ENCODE measurements around the gene AGRP.

AGRP gene

GRCh38 chr16:67454104-67454503 lies 29.2 kb downstream of the AGRP start:
- ChIA-PET CTCF (interaction anchor here (1.0 kb wide), 2 partner anchors 26 to 27 kb away, joined by 3 to 6 read pairs; no protein-coding TSS in a partner anchor), POLR2A (no interaction called here)
- H3K4me1 ChIP-seq (ENCODE audit: control extremely low read depth in 1 of 4, control insufficient read depth in 4 of 4, insufficient read depth in 4 of 4, low read length in 3 of 4), result peaks cover 0 to under 1% (median 0%) of the 10 kb centered on the region in 4 experiments
- 100% methylated on average over 5 of the region's 5 CpGs for WGBS (ENCODE audit: insufficient coverage)
- H3K4me3 ChIP-seq (ENCODE audit: control insufficient read depth in 1 of 7, extremely low read depth in 1 of 7, insufficient read depth in 4 of 7, low read depth in 2 of 7, low read length in 6 of 7), result no peak overlapping the region
- H3K9me3 ChIP-seq (ENCODE audit: control extremely low read depth in 1 of 5, control insufficient read depth in 4 of 5, insufficient read depth in 2 of 5, low read depth in 1 of 5, low read length in 4 of 5), result no peaks in the 10 kb centered on the region
- DNase-seq, result no peak
- H3K27ac ChIP-seq (ENCODE audit: insufficient read depth in 1 of 2, low read depth in 1 of 2, low read length in 2 of 2, poor library complexity in 1 of 2, severe bottlenecking in 2 of 2), result no peak overlapping the region
- H3K27me3 ChIP-seq (replicated peaks in 2 of 5; ENCODE audit: control insufficient read depth in 4 of 5, insufficient read depth in 5 of 5, low read length in 4 of 5), result no peaks in the 10 kb centered on the region
- peaks cover 2 to 59% (median 22%) of the 10 kb centered on the region in 4 experiments for H3K36me3 ChIP-seq (ENCODE audit: control insufficient read depth in 4 of 4, insufficient read depth in 4 of 4, low read length in 3 of 4)

- ChIA-PET CTCF (interaction anchor here (0.6 to 3.9 kb wide), 9 partner anchors 9 to 121 kb away, joined by 3 to 22 read pairs (median 3); no protein-coding TSS in a partner anchor), POLR2A (interaction anchor here (0.6 kb wide), 2 partner anchors 19 to 605 kb away, joined by 3 read pairs; no protein-coding TSS in a partner anchor)
- no peaks in the 10 kb centered on the region for H3K27me3 ChIP-seq (replicated peaks in 2 of 5; ENCODE audit: control insufficient read depth in 4 of 5, insufficient read depth in 5 of 5, low read length in 4 of 5)
- H3K27ac ChIP-seq (ENCODE audit: insufficient read depth in 1 of 2, low read depth in 1 of 2, low read length in 2 of 2, poor library complexity in 1 of 2, severe bottlenecking in 2 of 2), result no peak overlapping the region
- WGBS (ENCODE audit: insufficient coverage), result 93% methylated on average over 2 of the region's 2 CpGs
- H3K4me1 ChIP-seq (ENCODE audit: control extremely low read depth in 1 of 4, control insufficient read depth in 4 of 4, insufficient read depth in 4 of 4, low read length in 3 of 4), result no peaks in the 10 kb centered on the region
- no peak overlapping the region for H3K4me3 ChIP-seq (ENCODE audit: control insufficient read depth in 1 of 7, extremely low read depth in 1 of 7, insufficient read depth in 4 of 7, low read depth in 2 of 7, low read length in 6 of 7)
- H3K36me3 ChIP-seq (ENCODE audit: control insufficient read depth in 4 of 4, insufficient read depth in 4 of 4, low read length in 3 of 4), result peaks cover 2 to 63% (median 28%) of the 10 kb centered on the region in 4 experiments
- no peaks in the 10 kb centered on the region for H3K9me3 ChIP-seq (ENCODE audit: control extremely low read depth in 1 of 5, control insufficient read depth in 4 of 5, insufficient read depth in 2 of 5, low read depth in 1 of 5, low read length in 4 of 5)
- DNase-seq, result no peak
These were observed 31.5 kb downstream of the AGRP start for GRCh38 chr16:67451704-67452435.

GRCh38 chr16:67451061-67451703 lies 32.2 kb downstream of the AGRP start:
- CTCF ChIA-PET, result interaction anchor here (1.1 to 3.9 kb wide), 8 partner anchors 10 to 69 kb away, joined by 3 to 22 read pairs (median 3); no protein-coding TSS in a partner anchor
- Histone ChIP-seq H3K9me3 (ENCODE audit: control extremely low read depth in 1 of 5, control insufficient read depth in 4 of 5, insufficient read depth in 2 of 5, low read depth in 1 of 5, low read length in 4 of 5) (no peaks in the 10 kb centered on the region), H3K4me1 (ENCODE audit: control extremely low read depth in 1 of 4, control insufficient read depth in 4 of 4, insufficient read depth in 4 of 4, low read length in 3 of 4) (no peaks in the 10 kb centered on the region), H3K27ac (ENCODE audit: insufficient read depth in 1 of 2, low read depth in 1 of 2, low read length in 2 of 2, poor library complexity in 1 of 2, severe bottlenecking in 2 of 2) (no peak overlapping the region), H3K36me3 (ENCODE audit: control insufficient read depth in 4 of 4, insufficient read depth in 4 of 4, low read length in 3 of 4) (peaks cover 2 to 68% (median 28%) of the 10 kb centered on the region in 4 experiments), H3K4me3 (ENCODE audit: control insufficient read depth in 1 of 7, extremely low read depth in 1 of 7, insufficient read depth in 4 of 7, low read depth in 2 of 7, low read length in 6 of 7) (no peak overlapping the region), H3K27me3 (replicated peaks in 2 of 5; ENCODE audit: control insufficient read depth in 4 of 5, insufficient read depth in 5 of 5, low read length in 4 of 5) (no peaks in the 10 kb centered on the region)
- POLR2A ChIA-PET, result interaction anchor here (0.6 kb wide), 1 partner anchor 18 kb away, joined by 3 read pairs; no protein-coding TSS in a partner anchor
- 91% methylated on average over 10 of the region's 12 CpGs for WGBS (ENCODE audit: insufficient coverage)
- no peak for DNase-seq

GRCh38 chr16:67449739-67450138 lies 33.6 kb downstream of the AGRP start:
- no peaks in the 10 kb centered on the region for H3K27me3 ChIP-seq (replicated peaks in 2 of 5; ENCODE audit: control insufficient read depth in 4 of 5, insufficient read depth in 5 of 5, low read length in 4 of 5)
- 100% methylated on average over 2 of the region's 3 CpGs for WGBS (ENCODE audit: insufficient coverage)
- H3K36me3 ChIP-seq (ENCODE audit: control insufficient read depth in 4 of 4, insufficient read depth in 4 of 4, low read length in 3 of 4), result peaks cover 2 to 83% (median 31%) of the 10 kb centered on the region in 4 experiments
- ChIA-PET POLR2A (interaction anchor here (0.8 kb wide), 1 partner anchor 9 kb away, joined by 3 read pairs; no protein-coding TSS in a partner anchor), CTCF (interaction anchor here (0.7 to 3.9 kb wide), 6 partner anchors 8 to 189 kb away, joined by 3 to 22 read pairs (median 4); no protein-coding TSS in a partner anchor)
- no peak for DNase-seq
- no peaks in the 10 kb centered on the region for H3K4me1 ChIP-seq (ENCODE audit: control extremely low read depth in 1 of 4, control insufficient read depth in 4 of 4, insufficient read depth in 4 of 4, low read length in 3 of 4)
- no peak overlapping the region for H3K4me3 ChIP-seq (ENCODE audit: control insufficient read depth in 1 of 7, extremely low read depth in 1 of 7, insufficient read depth in 4 of 7, low read depth in 2 of 7, low read length in 6 of 7)
- no peaks in the 10 kb centered on the region for H3K9me3 ChIP-seq (ENCODE audit: control extremely low read depth in 1 of 5, control insufficient read depth in 4 of 5, insufficient read depth in 2 of 5, low read depth in 1 of 5, low read length in 4 of 5)
- H3K27ac ChIP-seq (ENCODE audit: insufficient read depth in 1 of 2, low read depth in 1 of 2, low read length in 2 of 2, poor library complexity in 1 of 2, severe bottlenecking in 2 of 2), result no peak overlapping the region

GRCh38 chr16:67449336-67449735 lies 34.0 kb downstream of the AGRP start:
- Histone ChIP-seq H3K27me3 (replicated peaks in 2 of 5; ENCODE audit: control insufficient read depth in 4 of 5, insufficient read depth in 5 of 5, low read length in 4 of 5) (no peaks in the 10 kb centered on the region), H3K36me3 (ENCODE audit: control insufficient read depth in 4 of 4, insufficient read depth in 4 of 4, low read length in 3 of 4) (peaks cover 2 to 87% (median 33%) of the 10 kb centered on the region in 4 experiments), H3K4me3 (ENCODE audit: control insufficient read depth in 1 of 7, extremely low read depth in 1 of 7, insufficient read depth in 4 of 7, low read depth in 2 of 7, low read length in 6 of 7) (no peak overlapping the region), H3K4me1 (ENCODE audit: control extremely low read depth in 1 of 4, control insufficient read depth in 4 of 4, insufficient read depth in 4 of 4, low read length in 3 of 4) (no peaks in the 10 kb centered on the region), H3K27ac (ENCODE audit: insufficient read depth in 1 of 2, low read depth in 1 of 2, low read length in 2 of 2, poor library complexity in 1 of 2, severe bottlenecking in 2 of 2) (no peak overlapping the region), H3K9me3 (ENCODE audit: control extremely low read depth in 1 of 5, control insufficient read depth in 4 of 5, insufficient read depth in 2 of 5, low read depth in 1 of 5, low read length in 4 of 5) (no peaks in the 10 kb centered on the region)
- 93% methylated on average over 2 of the region's 2 CpGs for WGBS (ENCODE audit: insufficient coverage)
- no peak for DNase-seq
- POLR2A ChIA-PET, result interaction anchor here (0.8 kb wide), 1 partner anchor 8 kb away, joined by 3 read pairs; no protein-coding TSS in a partner anchor
- CTCF ChIA-PET, result interaction anchor here (0.7 to 3.9 kb wide), 3 partner anchors 16 to 189 kb away, joined by 3 to 22 read pairs (median 3); no protein-coding TSS in a partner anchor

- no peak overlapping the region for H3K27ac ChIP-seq (ENCODE audit: insufficient read depth in 1 of 2, low read depth in 1 of 2, low read length in 2 of 2, poor library complexity in 1 of 2, severe bottlenecking in 2 of 2)
- CTCF ChIA-PET, result interaction anchor here (1.1 to 3.5 kb wide), 4 partner anchors 13 to 27 kb away, joined by 3 to 34 read pairs (median 6); no protein-coding TSS in a partner anchor
- no peak overlapping the region for H3K4me3 ChIP-seq (ENCODE audit: control insufficient read depth in 1 of 7, extremely low read depth in 1 of 7, insufficient read depth in 4 of 7, low read depth in 2 of 7, low read length in 6 of 7)
- DNase-seq, result no peak
- WGBS (ENCODE audit: insufficient coverage), result 97% methylated on average over 5 of the region's 5 CpGs
- no peaks in the 10 kb centered on the region for H3K27me3 ChIP-seq (replicated peaks in 2 of 5; ENCODE audit: control insufficient read depth in 4 of 5, insufficient read depth in 5 of 5, low read length in 4 of 5)
- H3K9me3 ChIP-seq (ENCODE audit: control extremely low read depth in 1 of 5, control insufficient read depth in 4 of 5, insufficient read depth in 2 of 5, low read depth in 1 of 5, low read length in 4 of 5), result no peaks in the 10 kb centered on the region
- no peaks in the 10 kb centered on the region for H3K4me1 ChIP-seq (ENCODE audit: control extremely low read depth in 1 of 4, control insufficient read depth in 4 of 4, insufficient read depth in 4 of 4, low read length in 3 of 4)
- H3K36me3 ChIP-seq (ENCODE audit: control insufficient read depth in 4 of 4, insufficient read depth in 4 of 4, low read length in 3 of 4), result peaks cover 2 to 86% (median 34%) of the 10 kb centered on the region in 4 experiments
- POLR2A ChIA-PET, result interaction anchor here (0.5 kb wide), 1 partner anchor 365 kb away, joined by 3 read pairs; no protein-coding TSS in a partner anchor
These were observed 34.8 kb downstream of the AGRP start for GRCh38 chr16:67448580-67448979.
